Measurements from ENCODE around the gene MBOAT2. TPM values are rescaled to one million over a fixed set of nuclear protein-coding genes. Genes with fewer than 3 reads are reported as not detected.

Gene MBOAT2
- total RNA-seq, 4 donors from 2014 or later = 0.83 to 5.8 (median 3.9) TPM

DNA sequence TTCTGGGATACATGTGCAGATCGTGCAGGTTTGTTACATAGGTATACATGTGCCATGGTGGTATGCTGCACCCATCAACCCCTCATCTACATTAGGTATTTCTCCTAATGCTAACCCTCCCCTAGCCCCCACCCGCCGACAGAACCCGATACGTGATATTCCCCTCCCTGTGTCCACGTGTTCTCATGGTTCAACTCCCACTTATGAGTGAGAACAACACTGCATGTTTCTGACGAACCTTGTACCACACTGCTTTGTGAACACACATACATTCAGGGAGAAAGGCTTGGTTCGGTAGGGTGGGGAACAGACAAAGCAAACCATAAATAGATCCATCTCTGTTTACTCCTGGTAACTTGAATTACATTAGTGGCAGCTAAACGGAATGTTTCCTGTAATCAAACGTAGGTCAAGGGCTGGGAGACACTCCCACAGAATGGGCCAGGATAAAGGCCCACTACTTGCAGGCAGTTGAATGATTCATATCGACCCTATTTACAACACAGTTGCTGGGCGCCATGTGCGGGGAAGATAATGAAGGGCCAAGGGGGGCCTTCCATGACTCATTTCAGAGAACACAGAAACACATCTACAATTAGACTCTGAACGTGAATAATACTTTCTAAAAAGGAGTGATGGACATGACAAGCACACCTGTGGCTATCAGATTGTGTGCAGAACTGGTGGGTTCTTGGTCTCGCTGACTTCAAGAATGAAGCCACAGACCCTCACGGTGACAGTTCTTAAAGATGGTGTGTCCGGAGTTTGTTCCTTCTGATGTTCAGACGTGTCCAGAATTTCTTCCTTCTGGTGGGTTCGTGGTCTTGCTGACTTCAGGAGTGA is 109.3 kb downstream of the MBOAT2 start:
- H3K9me3 ChIP-seq = no peaks in the 10 kb centered on the region
- H3K4me3 ChIP-seq = no peak overlapping the region
- H3K27ac ChIP-seq = no peak overlapping the region
- peaks cover 0 to 5% of the 10 kb centered on the region in 2 donors for H3K4me1 ChIP-seq
- ATAC-seq (no peak), DNase-seq (no peak)
- no peaks in the 10 kb centered on the region for H3K27me3 ChIP-seq
- TF ChIP-seq, protein P1, sequence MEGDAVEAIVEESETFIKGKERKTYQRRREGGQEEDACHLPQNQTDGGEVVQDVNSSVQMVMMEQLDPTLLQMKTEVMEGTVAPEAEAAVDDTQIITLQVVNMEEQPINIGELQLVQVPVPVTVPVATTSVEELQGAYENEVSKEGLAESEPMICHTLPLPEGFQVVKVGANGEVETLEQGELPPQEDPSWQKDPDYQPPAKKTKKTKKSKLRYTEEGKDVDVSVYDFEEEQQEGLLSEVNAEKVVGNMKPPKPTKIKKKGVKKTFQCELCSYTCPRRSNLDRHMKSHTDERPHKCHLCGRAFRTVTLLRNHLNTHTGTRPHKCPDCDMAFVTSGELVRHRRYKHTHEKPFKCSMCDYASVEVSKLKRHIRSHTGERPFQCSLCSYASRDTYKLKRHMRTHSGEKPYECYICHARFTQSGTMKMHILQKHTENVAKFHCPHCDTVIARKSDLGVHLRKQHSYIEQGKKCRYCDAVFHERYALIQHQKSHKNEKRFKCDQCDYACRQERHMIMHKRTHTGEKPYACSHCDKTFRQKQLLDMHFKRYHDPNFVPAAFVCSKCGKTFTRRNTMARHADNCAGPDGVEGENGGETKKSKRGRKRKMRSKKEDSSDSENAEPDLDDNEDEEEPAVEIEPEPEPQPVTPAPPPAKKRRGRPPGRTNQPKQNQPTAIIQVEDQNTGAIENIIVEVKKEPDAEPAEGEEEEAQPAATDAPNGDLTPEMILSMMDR (IDR thresholded peaks at IDR 0.05 in 4 of 5, conservative IDR thresholded peaks at IDR 0.05 in 1 of 5) = no peak
- TF ChIP-seq POLR2A (IDR thresholded peaks at IDR 0.05) = no peak
- in situ Hi-C loops (cut with MboI; ENCODE audit: low sequenced_read_pairs in 4 of 4) = no loop called here
- intact Hi-C loops (cut with DNase I; ENCODE audit: low total_unique reads) = no loop called here
- H3K36me3 ChIP-seq = no peaks in the 10 kb centered on the region

DNA sequence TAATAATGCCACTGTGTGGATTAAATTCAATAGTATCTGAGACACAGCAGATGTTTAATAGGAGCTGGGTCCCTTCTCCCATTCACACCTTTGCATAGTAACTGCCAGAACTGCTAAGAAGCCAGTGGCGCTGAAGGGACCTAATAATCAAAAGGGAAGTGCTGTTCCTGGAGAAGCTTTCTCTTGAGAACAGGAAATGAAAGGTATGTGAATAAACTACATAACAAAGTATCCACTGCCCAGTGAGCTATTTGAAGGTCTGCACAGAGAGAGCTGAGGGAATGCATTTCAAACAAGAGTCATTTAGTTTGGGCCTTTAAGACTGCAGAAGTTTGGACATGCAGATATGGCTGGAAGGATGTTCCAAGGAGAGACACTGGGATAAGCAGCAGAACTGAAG is 110.0 kb downstream of the MBOAT2 start:
- ATAC-seq = no peak
- Histone ChIP-seq H3K27ac (no peak overlapping the region), H3K4me1 (peaks cover 0 to 5% of the 10 kb centered on the region in 2 donors), H3K9me3 (no peaks in the 10 kb centered on the region), H3K36me3 (no peaks in the 10 kb centered on the region), H3K4me3 (no peak overlapping the region), H3K27me3 (no peaks in the 10 kb centered on the region)
- intact Hi-C loops (cut with DNase I; ENCODE audit: low total_unique reads) = no loop called here
- TF ChIP-seq, protein P1 (IDR thresholded peaks at IDR 0.05 in 4 of 5, conservative IDR thresholded peaks at IDR 0.05 in 1 of 5) = no peak
- DNase-seq = no peak
- in situ Hi-C loops (cut with MboI; ENCODE audit: low sequenced_read_pairs in 4 of 4) = no loop called here

DNA sequence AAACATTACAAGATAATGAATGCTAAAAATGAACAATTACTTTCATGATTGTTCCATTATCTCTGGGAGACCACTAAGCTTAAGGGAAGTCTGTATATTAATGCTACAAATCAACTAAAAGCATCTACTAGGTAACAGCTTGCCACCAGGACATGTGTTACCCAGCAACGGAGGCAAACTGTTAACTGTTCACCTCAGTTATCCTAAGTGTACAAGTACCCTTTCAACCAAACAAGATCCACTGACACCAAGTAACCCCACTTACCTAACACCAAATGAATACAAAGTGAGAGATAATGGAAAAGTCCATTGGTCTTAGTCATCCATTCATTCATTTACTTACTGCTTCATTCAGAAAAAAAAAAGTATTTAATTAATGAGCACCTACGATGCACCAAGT is 111.4 kb downstream of the MBOAT2 start:
- intact Hi-C loops (cut with DNase I; ENCODE audit: low total_unique reads) (no loop called here), in situ Hi-C loops (cut with MboI; ENCODE audit: low sequenced_read_pairs in 4 of 4) (no loop called here)
- H3K4me1 ChIP-seq = peaks cover 0 to 5% of the 10 kb centered on the region in 2 donors
- no peak for DNase-seq
- no peak for TF ChIP-seq POLR2A (IDR thresholded peaks at IDR 0.05)
- TF ChIP-seq, protein P1 (IDR thresholded peaks at IDR 0.05 in 4 of 5, conservative IDR thresholded peaks at IDR 0.05 in 1 of 5) = no peak
- no peak overlapping the region for H3K27ac ChIP-seq
- no peak overlapping the region for H3K4me3 ChIP-seq
- no peak for ATAC-seq
- no peaks in the 10 kb centered on the region for H3K9me3 ChIP-seq
- no peaks in the 10 kb centered on the region for H3K36me3 ChIP-seq
- H3K27me3 ChIP-seq = no peaks in the 10 kb centered on the region

DNA sequence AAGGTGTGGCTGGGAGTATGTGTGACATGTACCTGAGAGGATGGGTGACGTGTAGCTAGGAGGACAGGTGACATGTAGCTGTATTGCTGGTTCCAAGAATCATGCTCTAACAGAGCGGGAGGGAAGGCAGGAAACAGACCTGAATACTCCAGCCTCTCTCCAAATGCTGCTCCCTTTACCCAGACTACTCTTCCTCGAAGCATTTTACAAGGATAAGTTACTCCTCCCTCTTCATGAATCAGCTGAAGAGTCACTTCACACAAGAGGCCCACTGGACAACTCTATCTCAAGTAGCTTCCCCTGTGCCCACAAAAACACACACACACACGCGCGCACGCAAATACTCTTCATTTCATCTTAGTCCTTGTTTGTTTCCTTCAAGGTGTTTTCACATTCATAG is 113.5 kb downstream of the MBOAT2 start:
- in situ Hi-C loops (cut with MboI; ENCODE audit: low sequenced_read_pairs in 4 of 4) = no loop called here
- no peak overlapping the region for H3K4me3 ChIP-seq
- intact Hi-C loops (cut with DNase I; ENCODE audit: low total_unique reads) = no loop called here
- DNase-seq (no peak), ATAC-seq (no peak)
- TF ChIP-seq POLR2A (IDR thresholded peaks at IDR 0.05) = no peak
- TF ChIP-seq, protein P1 (IDR thresholded peaks at IDR 0.05 in 4 of 5, conservative IDR thresholded peaks at IDR 0.05 in 1 of 5) = no peak
- H3K27ac ChIP-seq = no peak overlapping the region
- H3K4me1 ChIP-seq = peaks cover 8 to 10% of the 10 kb centered on the region in 2 donors
- H3K27me3 ChIP-seq = no peaks in the 10 kb centered on the region
- no peaks in the 10 kb centered on the region for H3K9me3 ChIP-seq
- no peaks in the 10 kb centered on the region for H3K36me3 ChIP-seq
